Breast epithelium (tissue), 4 donors: ENCODE measurements around the gene GDPD4. TPM values are rescaled to one million over a fixed set of nuclear protein-coding genes. Genes with fewer than 3 reads are reported as not detected.

Experiments used
- DNase-seq, 2 donors: peaks; one replicate each; pipeline ENCODE4 v3.0.0-alpha.2; 2019; ENCODE audit warnings: low spot score in 2 of 2
- H3K27ac ChIP-seq, 2 donors: fragments of 200-600 bp; sonication (generic) in 1 of 2; one replicate each; pipeline ENCODE4 v1.5.1; 2016 to 2019; ENCODE audit warnings: mild to moderate bottlenecking in 1 of 2
- H3K27me3 ChIP-seq, 2 donors: fragments of 200-600 bp; sonication (generic) in 1 of 2; one replicate each; pipeline versions ENCODE4 v1.5.1 to v1.6.0; 2017 to 2019; ENCODE audit warnings: control low read depth in 1 of 2, mild to moderate bottlenecking in 1 of 2
- H3K36me3 ChIP-seq: fragments of 200-600 bp; one replicate; pipeline ENCODE4 v1.5.1; 2019
- H3K4me1 ChIP-seq, 2 donors: fragments of 200-600 bp; sonication (generic); one replicate each; pipeline ENCODE4 v1.5.1; 2016 to 2019; ENCODE audit warnings: control low read depth in 1 of 2
- H3K4me3 ChIP-seq, 3 donors: fragments of 200-600 bp; sonication (generic); 1 replicate in 2 of 3; 2 replicates in 1 of 3; pipeline ENCODE4 v1.5.1; 2016 to 2019; ENCODE audit warnings: mild to moderate bottlenecking in 3 of 3, moderate library complexity in 2 of 3
- H3K9me3 ChIP-seq, 2 donors: fragments of 200-600 bp; sonication (generic) in 1 of 2; one replicate each; pipeline ENCODE4 v1.5.1; 2016 to 2019; ENCODE audit warnings: control low read depth in 1 of 2
- CTCF ChIP-seq, 3 donors: fragments of 450-650 bp; IDR thresholded peaks; one replicate each; pipeline ENCODE4 v1.5.1; 2016 to 2017; ENCODE audit warnings: antibody characterized with exemption in 3 of 3, mild to moderate bottlenecking in 3 of 3, moderate library complexity in 3 of 3
- POLR2A ChIP-seq: fragments of 450-650 bp; IDR thresholded peaks from one replicate; pipeline ENCODE4 v1.6.1; 2016; ENCODE audit warnings: antibody characterized with exemption, mild to moderate bottlenecking, moderate library complexity
- POLR2AphosphoS5 ChIP-seq, 3 donors: sonication (generic); formaldehyde crosslinking; IDR thresholded peaks; one replicate each; pipeline ENCODE4 v1.6.1; 2017; ENCODE audit warnings: antibody characterized with exemption in 3 of 3
- intact Hi-C: fragments of 100-400 bp; cut with DNase I; formaldehyde crosslinking; loops from one replicate; pipeline ENCODE4 v1.15.1; 2023; ENCODE audit warnings: low total_unique reads
- total RNA-seq, 3 donors: library from RNA; depleted of rRNA; stranded (reverse); fragments of >200 nt; gene quantifications; one replicate each; pipeline ENCODE4 v1.1.0, GENCODE V29; 2016

GDPD4 gene
- total RNA-seq, 3 donors from 2014 or later: not detected

GRCh38 chr11:77195071-77195755 lies 106.3 kb downstream of the GDPD4 start:
- intact Hi-C loops: loop anchor here (10.0 kb wide), 1 partner anchor 350 kb away; no protein-coding TSS in a partner anchor
- DNase-seq: no peak

GRCh38 chr11:77193911-77194830 lies 107.3 kb downstream of the GDPD4 start:
- H3K4me3 ChIP-seq: no peak overlapping the region
- H3K4me1 ChIP-seq: no peaks in the 10 kb centered on the region
- no peak overlapping the region for H3K27ac ChIP-seq
- no peak for TF ChIP-seq POLR2AphosphoS5 (IDR thresholded peaks at IDR 0.05)
- intact Hi-C loops: loop anchor here (5.0 to 10.0 kb wide), 2 partner anchors 351 to 1732 kb away; no protein-coding TSS in a partner anchor
- H3K27me3 ChIP-seq: no peaks in the 10 kb centered on the region
- H3K36me3 ChIP-seq: no peaks in the 10 kb centered on the region
- no peaks in the 10 kb centered on the region for H3K9me3 ChIP-seq
- DNase-seq: no peak

More at GRCh38 chr11:77195071-77195755, 106.3 kb downstream of the GDPD4 start:
- Histone ChIP-seq H3K9me3 (no peaks in the 10 kb centered on the region), H3K27me3 (no peaks in the 10 kb centered on the region), H3K4me3 (no peak overlapping the region), H3K27ac (no peak overlapping the region), H3K4me1 (no peaks in the 10 kb centered on the region), H3K36me3 (no peaks in the 10 kb centered on the region)
- TF ChIP-seq POLR2AphosphoS5 (IDR thresholded peaks at IDR 0.05): no peak
- TF ChIP-seq POLR2A: no peak
- TF ChIP-seq CTCF (IDR thresholded peaks at IDR 0.05): no peak

- no peak for DNase-seq
- no peaks in the 10 kb centered on the region for H3K4me1 ChIP-seq
- H3K4me3 ChIP-seq: no peak overlapping the region
- no peaks in the 10 kb centered on the region for H3K9me3 ChIP-seq
- no peaks in the 10 kb centered on the region for H3K36me3 ChIP-seq
- H3K27me3 ChIP-seq: no peaks in the 10 kb centered on the region
- intact Hi-C loops: loop anchor here (5.0 to 10.0 kb wide), 2 partner anchors 352 to 1731 kb away; no protein-coding TSS in a partner anchor
- TF ChIP-seq POLR2AphosphoS5 (IDR thresholded peaks at IDR 0.05) (no peak), CTCF (IDR thresholded peaks at IDR 0.05) (no peak), POLR2A (no peak)
- H3K27ac ChIP-seq: no peak overlapping the region
Measured at GRCh38 chr11:77193167-77193566, 108.3 kb downstream of the GDPD4 start.

DNA sequence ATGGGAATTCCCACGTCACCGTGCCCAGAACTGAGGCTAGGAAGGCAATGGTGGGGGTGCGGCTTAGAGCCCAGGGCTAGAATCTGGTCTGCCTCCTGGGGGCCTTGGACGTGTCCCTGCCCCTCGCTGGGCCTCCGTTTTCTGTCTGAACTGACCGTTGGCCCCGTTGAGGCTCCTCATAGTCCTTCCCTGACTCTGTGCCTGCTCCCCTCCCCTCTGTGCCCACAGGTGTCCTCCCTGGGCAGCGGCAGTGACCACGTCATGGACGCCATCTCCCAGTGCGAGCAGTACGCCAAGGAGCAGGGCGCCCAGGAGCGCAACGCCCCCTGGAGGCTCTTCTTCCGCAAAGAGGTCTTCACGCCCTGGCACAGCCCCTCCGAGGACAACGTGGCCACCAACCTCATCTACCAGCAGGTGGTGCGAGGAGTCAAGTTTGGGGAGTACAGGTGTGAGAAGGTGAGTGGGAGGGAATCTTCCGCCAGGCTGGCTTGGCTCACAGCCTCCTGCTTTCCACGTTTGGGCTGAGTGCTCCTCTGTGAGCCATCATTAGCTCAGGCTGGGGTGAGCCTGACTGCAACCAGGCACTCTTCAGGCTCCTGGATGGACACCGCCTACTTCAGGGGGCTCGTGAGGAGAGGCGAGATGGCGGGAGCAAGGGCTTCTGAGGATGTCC lies 109.5 kb downstream of the GDPD4 start:
- peak overlapping the region; percentile 58 to 68 for H3K27ac ChIP-seq

More for the DNA sequence above, 109.5 kb downstream of the GDPD4 start:
- Histone ChIP-seq H3K4me1 (no peaks in the 10 kb centered on the region), H3K27me3 (no peaks in the 10 kb centered on the region), H3K36me3 (no peaks in the 10 kb centered on the region), H3K9me3 (no peaks in the 10 kb centered on the region), H3K4me3 (peak overlapping the region in 2 of 3 donors; percentile 45 to 66)
- intact Hi-C loops: loop anchor here (5.0 to 10.0 kb wide), 2 partner anchors 353 to 1730 kb away; no protein-coding TSS in a partner anchor
- TF ChIP-seq POLR2A (no peak), CTCF (IDR thresholded peaks at IDR 0.05) (peak; percentile 34 to 92 (median 83)), POLR2AphosphoS5 (IDR thresholded peaks at IDR 0.05) (peak in 1 of 3 donors; percentile 29)
- peak; percentile 81 to 86 for DNase-seq
